Measurements from ENCODE around the gene PCDHGB5.
"Not testable (repeated sequence)": the region's sequence is repeated elsewhere in the genome, so short reads cannot be mapped to it uniquely, and the experiment has no call there.

Gene PCDHGB5

GRCh38 chr5:141382469-141383294 lies 15.1 kb upstream of the PCDHGB5 start, which contains the start of gene PCDHGA7:
TSS of gene PCDHGA7 (plus strand) at chr5:141382742. CDS start at chr5:141382900, 158 bp downstream.
- DNase-seq (ENCODE audit: low spot score), result no peak

DNA sequence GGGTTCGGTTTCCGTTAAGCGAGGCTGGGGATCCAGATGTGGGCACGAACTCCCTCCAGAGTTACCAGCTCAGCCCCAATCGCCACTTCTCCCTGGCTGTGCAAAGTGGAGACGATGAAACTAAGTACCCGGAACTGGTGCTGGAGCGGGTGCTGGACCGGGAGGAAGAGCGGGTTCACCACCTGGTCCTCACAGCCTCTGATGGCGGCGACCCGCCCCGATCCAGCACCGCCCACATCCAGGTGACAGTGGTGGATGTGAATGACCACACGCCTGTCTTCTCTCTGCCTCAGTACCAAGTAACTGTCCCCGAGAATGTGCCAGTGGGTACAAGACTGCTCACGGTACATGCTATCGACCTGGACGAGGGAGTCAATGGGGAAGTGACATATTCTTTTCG lies 14.4 kb upstream of the PCDHGB5 start:
- no peak for DNase-seq (ENCODE audit: low spot score)

DNA sequence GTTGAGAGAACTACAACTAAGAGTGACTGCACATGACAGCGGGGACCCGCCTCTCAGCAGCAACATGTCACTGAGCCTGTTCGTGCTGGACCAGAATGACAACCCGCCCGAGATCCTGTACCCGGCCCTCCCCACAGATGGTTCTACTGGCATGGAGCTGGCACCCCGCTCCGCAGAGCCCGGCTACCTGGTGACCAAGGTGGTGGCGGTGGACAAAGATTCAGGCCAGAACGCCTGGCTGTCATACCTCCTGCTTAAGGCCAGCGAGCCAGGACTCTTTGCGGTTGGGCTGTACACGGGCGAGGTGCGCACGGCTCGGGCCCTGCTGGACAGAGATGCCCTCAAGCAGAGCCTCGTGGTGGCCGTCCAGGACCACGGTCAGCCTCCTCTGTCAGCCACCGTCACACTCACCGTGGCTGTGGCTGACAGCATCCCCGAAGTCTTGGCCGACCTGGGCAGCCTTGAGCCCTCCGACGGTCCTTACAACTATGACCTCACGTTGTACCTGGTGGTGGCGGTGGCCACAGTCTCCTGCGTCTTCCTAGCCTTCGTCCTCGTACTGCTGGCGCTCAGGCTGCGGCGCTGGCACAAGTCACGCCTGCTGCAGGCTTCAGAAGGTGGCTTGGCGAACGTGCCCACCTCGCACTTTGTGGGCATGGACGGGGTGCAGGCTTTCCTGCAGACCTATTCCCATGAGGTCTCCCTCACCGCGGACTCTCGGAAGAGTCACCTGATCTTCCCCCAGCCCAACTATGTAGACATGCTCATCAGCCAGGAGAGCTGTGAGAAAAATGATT lies 13.1 kb upstream of the PCDHGB5 start:
- no peak for DNase-seq (ENCODE audit: low spot score)

GRCh38 chr5:141387557-141388311 lies 10.0 kb upstream of the PCDHGB5 start, which contains the start of gene PCDHGB4:
TSS of gene PCDHGB4 (plus strand) at chr5:141387698. CDS start at chr5:141387885, 187 bp downstream.
- DNase-seq (ENCODE audit: low spot score), result not testable (repeated sequence)

DNA sequence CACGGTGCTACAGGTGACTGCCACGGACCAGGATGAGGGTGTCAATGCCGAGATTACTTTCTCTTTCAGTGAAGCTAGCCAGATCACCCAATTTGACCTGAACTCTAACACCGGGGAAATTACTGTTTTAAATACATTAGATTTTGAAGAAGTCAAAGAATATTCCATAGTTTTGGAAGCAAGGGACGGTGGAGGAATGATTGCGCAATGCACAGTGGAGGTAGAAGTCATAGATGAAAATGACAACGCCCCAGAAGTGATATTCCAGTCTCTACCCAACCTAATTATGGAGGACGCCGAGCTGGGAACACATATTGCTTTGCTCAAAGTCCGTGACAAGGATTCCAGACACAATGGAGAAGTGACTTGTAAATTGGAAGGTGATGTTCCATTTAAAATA lies 9.1 kb upstream of the PCDHGB5 start:
- no peak for DNase-seq (ENCODE audit: low spot score)

DNA sequence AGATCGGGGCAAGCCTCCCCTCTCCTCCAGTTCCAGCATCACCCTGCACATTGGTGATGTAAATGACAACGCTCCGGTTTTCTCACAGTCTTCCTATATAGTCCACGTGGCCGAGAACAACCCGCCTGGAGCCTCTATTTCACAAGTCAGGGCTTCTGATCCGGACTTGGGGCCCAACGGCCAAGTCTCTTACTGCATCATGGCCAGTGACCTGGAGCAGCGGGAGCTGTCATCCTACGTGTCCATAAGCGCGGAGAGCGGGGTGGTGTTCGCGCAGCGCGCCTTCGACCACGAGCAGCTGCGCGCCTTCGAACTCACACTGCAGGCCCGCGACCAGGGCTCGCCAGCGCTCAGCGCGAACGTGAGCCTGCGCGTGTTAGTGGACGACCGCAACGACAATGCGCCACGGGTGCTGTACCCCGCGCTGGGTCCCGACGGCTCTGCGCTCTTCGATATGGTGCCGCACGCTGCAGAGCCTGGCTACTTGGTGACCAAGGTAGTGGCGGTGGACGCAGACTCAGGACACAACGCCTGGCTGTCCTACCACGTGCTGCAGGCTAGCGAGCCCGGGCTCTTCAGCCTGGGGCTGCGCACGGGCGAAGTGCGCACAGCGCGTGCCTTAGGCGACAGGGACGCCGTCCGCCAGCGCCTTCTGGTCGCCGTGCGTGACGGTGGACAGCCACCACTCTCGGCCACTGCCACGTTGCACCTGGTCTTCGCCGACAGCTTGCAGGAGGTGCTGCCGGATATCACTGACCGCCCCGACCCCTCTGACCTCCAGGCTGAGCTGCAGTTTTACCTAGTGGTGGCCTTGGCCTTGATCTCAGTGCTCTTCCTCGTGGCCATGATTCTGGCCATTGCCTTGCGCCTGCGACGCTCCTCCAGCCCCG lies 8.3 kb upstream of the PCDHGB5 start:
- no peak for DNase-seq (ENCODE audit: low spot score)

DNA sequence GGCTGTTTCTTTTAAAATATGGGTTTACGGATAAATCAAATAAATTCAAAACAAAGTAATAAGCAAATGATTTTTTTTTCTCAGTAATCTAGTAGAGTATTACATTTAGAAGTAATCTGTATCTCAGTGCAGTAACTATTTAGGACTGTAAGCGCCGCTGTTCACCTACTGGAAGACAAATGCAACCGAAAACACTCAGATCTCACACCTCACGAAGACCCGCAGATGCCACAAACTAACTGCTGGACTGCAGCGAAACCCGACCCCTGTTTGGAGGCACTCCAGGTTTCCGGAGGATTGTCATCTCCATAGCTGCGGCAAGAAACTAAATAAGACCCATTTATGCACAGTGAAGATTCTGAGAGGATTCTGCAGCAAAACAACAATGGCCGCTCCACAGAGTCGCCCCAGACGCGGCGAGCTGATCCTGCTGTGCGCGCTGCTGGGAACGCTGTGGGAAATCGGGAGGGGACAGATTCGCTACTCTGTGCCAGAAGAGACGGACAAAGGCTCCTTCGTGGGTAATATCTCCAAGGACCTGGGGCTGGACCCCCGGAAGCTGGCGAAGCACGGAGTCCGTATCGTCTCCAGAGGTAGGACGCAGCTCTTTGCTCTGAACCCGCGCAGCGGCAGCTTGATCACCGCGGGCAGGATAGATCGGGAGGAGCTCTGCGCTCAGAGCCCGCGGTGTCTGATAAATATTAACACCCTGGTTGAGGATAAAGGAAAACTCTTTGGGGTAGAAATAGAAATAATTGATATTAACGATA lies 5.1 kb upstream of the PCDHGB5 start, which contains the start of gene PCDHGA8:
PCDHGA8 (plus strand) TSS at position 205 of the 770 bp plus-strand sequence; CDS start at position 386, 181 bp downstream.
- no peak for DNase-seq (ENCODE audit: low spot score)

DNA sequence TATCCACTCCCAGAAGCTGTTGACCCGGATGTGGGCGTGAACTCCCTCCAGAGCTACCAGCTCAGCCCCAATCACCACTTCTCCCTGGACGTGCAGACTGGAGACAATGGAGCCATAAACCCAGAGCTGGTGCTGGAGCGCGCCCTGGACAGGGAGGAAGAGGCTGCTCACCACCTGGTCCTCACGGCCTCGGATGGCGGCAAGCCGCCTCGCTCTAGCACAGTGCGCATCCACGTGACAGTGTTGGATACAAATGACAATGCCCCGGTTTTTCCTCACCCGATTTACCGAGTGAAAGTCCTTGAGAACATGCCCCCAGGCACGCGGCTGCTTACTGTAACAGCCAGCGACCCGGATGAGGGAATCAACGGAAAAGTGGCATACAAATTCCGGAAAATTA lies 4.5 kb upstream of the PCDHGB5 start:
- DNase-seq (ENCODE audit: low spot score), result no peak

DNA sequence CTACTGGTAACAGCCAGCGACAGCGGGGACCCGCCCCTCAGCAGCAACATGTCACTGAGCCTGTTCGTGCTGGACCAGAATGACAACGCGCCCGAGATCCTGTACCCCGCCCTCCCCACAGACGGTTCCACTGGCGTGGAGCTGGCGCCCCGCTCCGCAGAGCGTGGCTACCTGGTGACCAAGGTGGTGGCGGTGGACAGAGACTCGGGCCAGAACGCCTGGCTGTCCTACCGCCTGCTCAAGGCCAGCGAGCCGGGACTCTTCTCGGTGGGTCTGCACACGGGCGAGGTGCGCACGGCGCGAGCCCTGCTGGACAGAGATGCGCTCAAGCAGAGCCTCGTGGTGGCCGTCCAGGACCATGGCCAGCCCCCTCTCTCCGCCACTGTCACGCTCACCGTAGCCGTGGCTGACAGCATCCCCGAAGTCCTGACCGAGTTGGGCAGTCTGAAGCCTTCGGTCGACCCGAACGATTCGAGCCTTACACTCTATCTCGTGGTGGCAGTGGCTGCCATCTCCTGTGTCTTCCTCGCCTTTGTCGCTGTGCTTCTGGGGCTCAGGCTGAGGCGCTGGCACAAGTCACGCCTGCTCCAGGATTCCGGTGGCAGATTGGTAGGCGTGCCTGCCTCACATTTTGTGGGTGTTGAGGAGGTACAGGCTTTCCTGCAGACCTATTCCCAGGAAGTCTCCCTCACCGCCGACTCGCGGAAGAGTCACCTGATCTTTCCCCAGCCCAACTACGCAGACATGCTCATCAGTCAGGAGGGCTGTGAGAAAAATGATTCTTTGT lies 3.2 kb upstream of the PCDHGB5 start:
- DNase-seq (ENCODE audit: low spot score), result not testable (repeated sequence)

DNA sequence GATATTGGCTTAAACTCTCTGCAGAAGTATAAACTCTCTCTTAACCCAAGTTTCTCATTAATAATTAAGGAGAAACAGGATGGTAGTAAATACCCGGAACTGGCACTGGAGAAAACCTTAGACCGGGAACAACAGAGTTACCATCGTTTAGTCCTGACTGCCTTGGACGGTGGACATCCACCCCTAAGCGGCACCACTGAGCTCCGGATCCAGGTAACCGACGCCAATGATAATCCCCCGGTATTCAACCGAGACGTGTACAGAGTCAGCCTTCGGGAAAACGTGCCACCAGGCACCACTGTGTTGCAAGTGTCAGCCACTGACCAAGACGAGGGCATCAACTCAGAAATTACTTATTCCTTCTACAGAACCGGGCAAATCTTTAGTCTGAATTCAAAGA lies 861 bp downstream of the PCDHGB5 start:
- DNase-seq (ENCODE audit: low spot score), result no peak

DNA sequence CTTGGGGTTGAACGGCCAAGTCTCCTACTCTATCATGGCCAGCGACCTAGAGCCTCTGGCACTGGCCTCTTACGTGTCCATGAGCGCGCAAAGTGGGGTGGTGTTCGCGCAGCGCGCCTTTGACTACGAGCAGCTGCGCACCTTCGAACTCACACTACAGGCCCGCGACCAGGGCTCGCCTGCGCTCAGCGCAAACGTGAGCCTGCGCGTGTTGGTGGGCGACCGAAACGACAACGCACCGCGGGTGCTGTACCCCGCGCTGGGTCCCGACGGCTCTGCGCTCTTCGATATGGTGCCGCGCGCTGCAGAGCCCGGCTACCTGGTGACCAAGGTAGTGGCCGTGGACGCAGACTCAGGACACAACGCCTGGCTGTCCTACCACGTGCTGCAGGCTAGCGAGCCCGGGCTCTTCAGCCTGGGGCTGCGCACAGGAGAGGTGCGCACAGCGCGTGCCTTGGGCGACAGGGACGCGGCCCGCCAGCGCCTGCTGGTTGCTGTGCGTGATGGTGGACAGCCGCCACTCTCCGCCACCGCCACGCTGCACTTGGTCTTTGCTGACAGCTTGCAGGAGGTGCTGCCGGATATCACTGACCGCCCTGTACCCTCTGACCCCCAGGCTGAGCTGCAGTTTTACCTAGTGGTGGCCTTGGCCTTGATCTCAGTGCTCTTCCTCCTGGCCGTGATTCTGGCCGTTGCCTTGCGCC lies 2.0 kb downstream of the PCDHGB5 start:
- DNase-seq (ENCODE audit: low spot score), result no peak

DNA sequence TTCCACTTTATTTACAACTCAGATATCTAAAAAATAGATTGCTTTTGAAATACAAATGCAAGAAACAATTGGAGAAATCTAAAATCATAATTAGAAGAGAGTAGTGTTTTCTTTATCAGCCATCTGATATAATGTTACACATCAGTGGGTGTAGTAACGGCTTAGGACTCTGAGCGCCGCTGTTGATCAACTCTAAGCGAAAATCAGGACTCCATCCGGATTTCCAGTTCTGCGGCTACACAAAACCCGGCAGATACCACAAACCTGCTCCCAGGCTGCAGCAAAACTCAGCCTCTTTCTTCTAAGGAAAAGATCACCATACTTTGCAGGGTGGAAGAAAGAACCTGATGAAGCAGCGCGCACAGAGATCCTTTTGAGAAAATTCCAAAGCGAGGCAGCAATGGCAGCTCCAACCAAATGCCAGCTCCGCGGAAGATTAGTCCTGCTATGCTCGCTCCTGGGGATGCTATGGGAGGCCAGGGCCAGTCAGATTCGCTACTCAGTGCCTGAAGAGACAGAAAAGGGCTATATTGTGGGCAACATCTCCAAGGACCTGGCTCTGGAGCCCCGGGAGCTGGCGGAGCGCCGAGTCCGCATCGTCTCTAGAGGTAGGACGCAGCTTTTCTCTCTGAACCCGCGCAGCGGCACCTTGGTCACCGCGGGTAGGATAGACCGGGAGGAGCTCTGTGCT lies 5.0 kb downstream of the PCDHGB5 start, which contains the start of gene PCDHGA9:
PCDHGA9 (plus strand) TSS at position 226 of the 691 bp plus-strand sequence; CDS start at position 401, 175 bp downstream.
- no peak for DNase-seq (ENCODE audit: low spot score)

GRCh38 chr5:141403387-141403786 lies 5.6 kb downstream of the PCDHGB5 start:
- no peak for DNase-seq (ENCODE audit: low spot score)

DNA sequence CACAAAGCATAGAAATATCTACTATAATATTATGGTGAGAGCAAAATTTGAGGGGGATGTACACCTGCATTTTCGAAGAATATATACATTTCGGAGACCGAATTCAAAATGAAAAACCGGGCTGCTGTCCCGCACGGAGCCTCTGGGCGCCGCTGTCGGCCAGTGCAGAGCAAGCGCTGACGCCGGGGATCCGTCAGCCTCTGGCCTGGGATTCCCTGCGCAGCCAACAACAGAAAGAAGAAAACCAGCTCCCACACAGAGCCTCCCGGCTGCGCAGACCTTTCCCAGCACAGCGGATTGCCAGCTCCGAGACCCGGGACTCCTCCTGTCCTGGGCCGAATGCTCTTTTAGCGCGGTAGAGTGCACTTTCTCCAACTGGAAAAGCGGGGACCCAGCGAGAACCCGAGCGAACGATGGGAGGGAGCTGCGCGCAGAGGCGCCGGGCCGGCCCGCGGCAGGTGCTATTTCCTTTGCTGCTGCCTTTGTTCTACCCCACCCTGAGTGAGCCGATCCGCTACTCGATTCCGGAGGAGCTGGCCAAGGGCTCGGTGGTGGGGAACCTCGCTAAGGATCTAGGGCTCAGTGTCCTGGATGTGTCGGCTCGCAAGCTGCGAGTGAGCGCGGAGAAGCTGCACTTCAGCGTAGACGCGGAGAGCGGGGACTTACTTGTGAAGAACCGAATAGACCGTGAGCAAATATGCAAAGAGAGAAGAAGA lies 10.2 kb downstream of the PCDHGB5 start, which contains the start of gene PCDHGB6:
PCDHGB6 (plus strand) TSS at position 232 of the 716 bp plus-strand sequence; CDS start at position 414, 182 bp downstream.
- DNase-seq (ENCODE audit: low spot score), result not testable (repeated sequence)

GRCh38 chr5:141409598-141410306 lies 12.0 kb downstream of the PCDHGB5 start:
- DNase-seq (ENCODE audit: low spot score), result no peak

- no peak for DNase-seq (ENCODE audit: low spot score)
Measured at GRCh38 chr5:141411575-141411974, 13.8 kb downstream of the PCDHGB5 start.

Measured in left forelimb (tissue), 1 donor.